ENCODE results near the gene C11orf87.

- TF ChIP-seq, protein P1, sequence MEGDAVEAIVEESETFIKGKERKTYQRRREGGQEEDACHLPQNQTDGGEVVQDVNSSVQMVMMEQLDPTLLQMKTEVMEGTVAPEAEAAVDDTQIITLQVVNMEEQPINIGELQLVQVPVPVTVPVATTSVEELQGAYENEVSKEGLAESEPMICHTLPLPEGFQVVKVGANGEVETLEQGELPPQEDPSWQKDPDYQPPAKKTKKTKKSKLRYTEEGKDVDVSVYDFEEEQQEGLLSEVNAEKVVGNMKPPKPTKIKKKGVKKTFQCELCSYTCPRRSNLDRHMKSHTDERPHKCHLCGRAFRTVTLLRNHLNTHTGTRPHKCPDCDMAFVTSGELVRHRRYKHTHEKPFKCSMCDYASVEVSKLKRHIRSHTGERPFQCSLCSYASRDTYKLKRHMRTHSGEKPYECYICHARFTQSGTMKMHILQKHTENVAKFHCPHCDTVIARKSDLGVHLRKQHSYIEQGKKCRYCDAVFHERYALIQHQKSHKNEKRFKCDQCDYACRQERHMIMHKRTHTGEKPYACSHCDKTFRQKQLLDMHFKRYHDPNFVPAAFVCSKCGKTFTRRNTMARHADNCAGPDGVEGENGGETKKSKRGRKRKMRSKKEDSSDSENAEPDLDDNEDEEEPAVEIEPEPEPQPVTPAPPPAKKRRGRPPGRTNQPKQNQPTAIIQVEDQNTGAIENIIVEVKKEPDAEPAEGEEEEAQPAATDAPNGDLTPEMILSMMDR (IDR thresholded peaks at IDR 0.05) = no peak
- no peak for TF ChIP-seq POLR2A (IDR thresholded peaks at IDR 0.05)
Observed at GRCh38 chr11:109374032-109374431, 48.0 kb upstream of the C11orf87 start.
